GM18868 (cell line): ENCODE data around the gene FABP3.

Source experiments
- ATAC-seq: cut with Tn5 transposase; IDR thresholded peaks from one replicate; pipeline ENCODE4 v1.9.1; 2021; ENCODE audit warnings: mild to moderate bottlenecking, moderate library complexity; ENCODE audit not compliant: unreplicated experiment

Gene FABP3

GRCh38 chr1:31373056-31373896 lies at the start of gene FABP3:
FABP3 (minus strand) TSS chr1:31373076; CDS start chr1:31373014, 62 bp downstream.
- peak; percentile 40 for ATAC-seq

GRCh38 chr1:31421371-31422040 lies 48.6 kb upstream of the FABP3 start:
- ATAC-seq, result no peak

- no peak for ATAC-seq
Observed at GRCh38 chr1:31420716-31421115, 47.8 kb upstream of the FABP3 start.

DNA sequence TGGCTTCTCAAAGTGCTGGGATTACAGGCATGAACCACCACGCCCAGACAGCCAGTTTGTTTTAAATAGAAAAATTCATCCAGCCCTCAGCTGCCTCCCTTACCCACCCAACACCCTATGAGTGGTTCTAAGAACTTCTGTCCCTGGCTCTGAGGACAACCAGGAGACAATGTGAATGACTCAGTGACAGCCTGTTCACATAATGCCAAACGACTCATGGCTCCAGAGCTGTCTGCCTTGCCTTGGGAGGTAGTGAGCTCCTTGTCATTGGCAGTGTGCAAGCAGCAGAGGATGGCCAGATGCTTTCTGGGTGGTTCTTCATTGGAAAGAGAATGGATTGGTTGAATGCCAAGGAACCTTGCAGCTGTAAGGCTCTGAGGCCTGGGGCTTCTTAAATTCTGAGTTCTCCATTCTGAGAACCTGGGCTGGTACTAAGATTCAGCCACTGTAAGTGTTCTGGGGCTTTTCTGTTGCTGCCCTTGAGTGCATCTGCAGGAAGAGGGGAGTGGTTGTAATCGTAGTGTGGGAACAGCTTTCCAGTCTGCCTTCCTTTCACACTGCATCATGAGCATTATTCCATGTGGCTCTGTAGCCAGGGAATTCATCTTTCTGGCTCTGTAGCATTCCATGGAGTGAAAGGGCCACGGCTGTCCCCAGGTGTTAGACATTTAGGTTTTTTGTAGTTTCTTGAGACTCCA lies 45.9 kb upstream of the FABP3 start:
- ATAC-seq, result no peak

DNA sequence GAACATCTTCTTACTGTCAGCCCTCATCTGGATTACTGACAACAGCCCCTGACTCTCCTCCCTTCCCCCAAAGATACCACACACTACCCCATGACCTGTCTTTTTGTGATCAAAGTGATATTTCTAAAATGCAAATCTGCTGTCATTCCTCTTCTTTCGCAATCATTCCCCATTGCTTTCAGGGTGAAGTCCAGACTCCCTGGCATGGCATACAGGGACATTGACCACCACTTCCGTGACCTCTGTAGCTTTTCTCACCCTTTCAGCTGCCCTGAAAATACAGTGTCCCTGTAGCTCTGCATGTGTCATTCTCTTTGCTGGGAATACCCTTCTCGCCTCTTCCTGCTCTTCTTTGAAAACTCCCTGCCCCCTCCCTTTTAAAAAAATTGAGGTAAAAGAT lies 44.3 kb upstream of the FABP3 start:
- ATAC-seq, result no peak

- ATAC-seq, result no peak
Observed at GRCh38 chr1:31416101-31416736, 43.3 kb upstream of the FABP3 start.

DNA sequence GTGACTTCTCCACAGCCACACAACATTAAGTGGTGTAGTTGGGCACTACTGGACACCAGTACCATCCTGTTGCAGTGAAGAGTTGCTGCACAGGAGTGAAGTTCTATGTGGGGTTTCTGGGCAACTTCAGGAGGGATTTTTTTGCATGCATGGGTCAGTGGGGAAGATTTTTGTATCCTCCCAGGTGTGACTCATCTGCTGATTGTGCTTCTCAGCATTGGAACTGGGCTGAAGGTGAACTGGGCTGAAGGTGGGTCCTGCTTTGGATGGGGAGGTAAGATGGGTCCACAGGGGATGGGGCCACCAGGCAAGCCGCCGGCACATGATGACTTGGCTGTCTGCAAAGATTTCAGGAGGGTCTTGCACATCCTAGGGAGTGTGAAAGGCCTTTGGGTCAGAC lies 42.8 kb upstream of the FABP3 start:
- ATAC-seq, result no peak

- no peak for ATAC-seq
Observed at GRCh38 chr1:31414980-31415370, 42.1 kb upstream of the FABP3 start.

GRCh38 chr1:31413405-31414001 lies 40.6 kb upstream of the FABP3 start:
- ATAC-seq, result no peak

DNA sequence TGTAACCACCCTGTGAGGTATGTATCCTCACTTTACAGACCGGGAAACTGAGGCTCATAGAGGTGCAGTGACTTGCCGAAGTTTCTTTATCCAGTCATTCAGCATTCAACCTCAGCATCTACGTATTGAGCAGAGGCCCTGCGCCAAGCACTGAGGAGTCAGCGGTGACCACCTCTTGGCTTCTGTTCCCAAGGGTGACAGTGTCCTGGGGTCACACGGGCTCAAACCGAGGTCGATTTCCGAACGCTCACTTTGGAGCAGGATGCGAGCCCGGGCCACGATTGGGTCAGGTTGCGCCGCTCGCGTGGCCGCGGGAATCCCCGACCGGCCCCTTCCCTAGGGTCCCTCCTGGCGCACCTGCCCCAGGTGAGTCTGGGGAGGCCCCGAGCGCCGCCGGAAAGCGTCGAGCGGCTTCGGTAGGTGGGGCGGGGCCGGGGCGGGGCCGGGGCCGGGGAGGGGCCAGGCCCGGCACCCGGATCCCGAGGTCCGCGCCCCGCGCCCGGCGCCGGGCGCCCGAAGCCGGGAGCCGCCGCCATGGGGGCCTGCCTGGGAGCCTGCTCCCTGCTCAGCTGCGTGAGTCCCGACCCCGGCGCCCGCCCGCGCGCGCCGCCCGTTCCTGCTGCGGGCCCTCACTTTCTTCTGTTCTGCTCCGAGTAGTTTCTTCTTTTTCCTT lies 40.0 kb upstream of the FABP3 start, which contains the start of gene SERINC2:
TSS of gene SERINC2 (plus strand) at position 482 of the 673 bp plus-strand sequence. CDS start at position 535, 53 bp downstream.
- no peak for ATAC-seq

- no peak for ATAC-seq
Observed at GRCh38 chr1:31412205-31412604, 39.3 kb upstream of the FABP3 start.

GRCh38 chr1:31410871-31411270 lies 38.0 kb upstream of the FABP3 start:
- ATAC-seq, result no peak

DNA sequence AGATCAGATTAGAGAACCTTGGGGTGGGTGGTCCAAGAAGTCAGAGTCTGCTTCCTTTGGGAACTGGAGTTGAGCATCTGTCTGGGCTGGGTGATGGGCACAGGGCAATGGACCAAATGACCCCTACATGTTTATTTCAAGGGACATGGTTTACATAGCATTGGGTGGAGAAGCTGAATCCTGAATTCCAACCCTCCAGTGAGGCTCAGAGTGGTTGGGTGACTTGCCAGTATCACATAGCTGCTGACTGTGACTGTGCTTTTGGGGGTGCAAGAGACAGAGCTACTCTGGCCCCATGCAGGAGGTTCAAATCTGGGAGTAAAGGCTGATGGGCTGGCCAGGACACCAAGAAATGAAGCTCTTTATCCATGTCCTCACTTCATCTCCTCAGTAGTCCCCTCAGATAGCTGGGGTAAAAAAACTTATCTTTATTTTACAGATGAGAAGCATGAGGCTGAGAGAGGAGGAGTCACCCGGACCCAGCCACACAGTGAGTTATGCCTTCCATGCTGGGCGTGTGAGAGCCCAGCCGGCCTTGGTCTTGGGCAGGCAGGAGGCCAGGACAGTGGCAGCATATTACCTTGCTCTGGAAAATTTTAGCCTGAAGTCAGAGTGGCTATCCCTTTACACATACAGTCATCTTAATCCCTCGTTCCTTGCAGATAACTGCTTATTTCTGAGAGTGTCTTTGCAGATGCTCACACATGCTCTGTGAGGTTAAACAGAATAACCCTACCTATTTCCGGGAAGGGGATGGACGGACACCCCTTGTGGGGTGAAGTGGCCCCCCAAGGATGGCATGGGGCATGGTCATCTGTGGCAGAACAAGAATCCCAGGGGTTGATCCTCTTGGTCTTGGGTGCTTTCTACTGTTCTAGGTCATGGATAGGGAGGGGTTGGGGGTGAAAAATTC lies 37.3 kb upstream of the FABP3 start:
- ATAC-seq, result no peak

DNA sequence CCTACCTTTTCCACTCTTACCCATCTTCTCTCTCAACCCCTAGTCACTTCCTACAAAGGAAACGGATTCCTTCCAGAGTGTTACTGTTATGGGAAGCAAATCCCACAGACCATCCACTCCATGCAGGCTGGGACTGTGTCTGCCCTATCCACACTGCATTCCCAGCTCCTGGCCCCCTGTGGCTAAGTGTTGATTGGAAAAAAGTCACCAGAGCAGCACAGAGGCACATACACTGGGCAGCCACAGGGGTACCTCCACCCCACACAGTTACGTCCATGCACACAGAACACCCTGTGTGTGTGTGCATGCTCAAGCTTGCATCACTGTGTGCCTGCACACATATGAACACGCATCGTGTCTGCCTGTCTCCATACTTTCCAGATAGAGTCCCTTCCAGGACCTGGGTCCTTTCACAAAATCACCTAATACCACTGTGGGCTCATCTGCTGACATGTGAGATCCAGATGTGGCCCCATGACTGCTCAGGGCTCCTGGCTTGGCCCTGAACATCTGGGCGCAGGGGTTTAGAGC lies 36.0 kb upstream of the FABP3 start:
- no peak for ATAC-seq

- ATAC-seq, result no peak
Observed at GRCh38 chr1:31407029-31407626, 34.3 kb upstream of the FABP3 start.

DNA sequence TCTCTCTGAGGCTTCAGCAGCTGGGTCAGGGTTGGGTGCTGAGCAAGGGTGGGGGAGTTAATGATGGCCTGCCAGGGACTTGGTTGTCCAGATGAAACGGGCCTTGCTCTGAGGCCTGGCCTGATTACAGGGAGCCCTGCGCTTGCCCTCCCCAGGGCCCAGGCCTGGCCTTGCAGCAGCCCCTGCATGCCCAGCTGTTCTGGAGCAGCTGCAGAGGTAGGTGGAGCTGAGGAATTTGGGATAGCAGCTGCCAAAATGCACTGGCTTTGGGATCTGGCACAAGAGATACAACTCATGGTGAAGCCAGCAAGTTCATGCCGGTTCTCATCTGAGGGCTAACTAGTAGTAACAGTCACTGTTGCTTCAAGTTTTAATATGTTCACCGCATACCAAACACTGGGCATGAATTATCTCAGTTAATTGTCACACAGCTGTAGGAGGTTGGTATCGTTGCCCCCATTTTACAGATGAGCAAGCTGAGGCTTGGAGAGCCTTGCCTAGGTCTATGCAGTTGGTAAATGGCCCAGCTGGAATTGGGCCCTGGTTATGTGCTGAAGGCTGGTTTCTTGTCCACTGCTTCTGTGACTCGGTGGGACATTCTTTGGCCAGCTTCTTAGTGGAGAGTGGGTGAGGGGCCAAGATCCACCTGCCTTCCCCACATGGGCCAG lies 32.8 kb upstream of the FABP3 start:
- no peak for ATAC-seq

DNA sequence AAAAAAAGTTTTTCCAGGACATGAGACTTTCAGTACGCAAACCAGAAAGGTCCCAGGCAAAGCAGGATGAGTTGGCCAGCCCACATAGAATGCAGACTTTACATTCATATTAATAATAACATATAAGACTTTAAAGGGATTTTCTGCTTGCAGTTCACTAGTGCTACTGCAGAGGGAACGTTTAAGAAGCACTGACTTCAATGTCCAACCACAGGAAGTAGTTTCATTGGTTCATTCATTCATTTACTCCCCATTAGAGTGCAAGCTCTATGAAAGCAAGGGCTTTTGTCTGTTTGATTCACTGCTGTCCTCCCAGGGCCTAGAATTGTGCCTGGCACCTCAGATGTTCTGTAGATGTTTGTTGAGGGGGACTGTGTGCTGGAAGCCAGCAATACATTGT lies 28.4 kb upstream of the FABP3 start:
- ATAC-seq, result no peak

- no peak for ATAC-seq
Observed at GRCh38 chr1:31400393-31400792, 27.5 kb upstream of the FABP3 start.
